Measurements from ENCODE around the gene PLB1. TPM values are rescaled to one million over a fixed set of nuclear protein-coding genes. Genes with fewer than 3 reads are reported as not detected.
A peak's percentile ranks its signal among the peaks of the same experiment; 100 is the strongest.

The PLB1 gene
- polyA plus RNA-seq, 1 donor from 2014 or later, result 2.8 TPM

- no peak overlapping the region for H3K4me2 ChIP-seq (ENCODE audit: low read length)
- H3K9ac ChIP-seq (ENCODE audit: low read length), result no peak overlapping the region
- H3K4me3 ChIP-seq (ENCODE audit: low read length), result no peak overlapping the region
- no peaks in the 10 kb centered on the region for H3K27me3 ChIP-seq (ENCODE audit: insufficient read depth, low read depth, low read length)
- no peaks in the 10 kb centered on the region for H3K9me2 ChIP-seq (ENCODE audit: insufficient read depth, low read length)
- no peaks in the 10 kb centered on the region for H3K36me3 ChIP-seq (ENCODE audit: insufficient read depth, low read length)
- no peaks in the 10 kb centered on the region for H3K79me2 ChIP-seq (replicated peaks; ENCODE audit: insufficient read depth, low read length)
- no peaks in the 10 kb centered on the region for H3F3A ChIP-seq (ENCODE audit: insufficient read depth, low read length, poor library complexity, severe bottlenecking)
- TF ChIP-seq REST (IDR thresholded peaks at IDR 0.05; ENCODE audit: borderline replicate concordance) (no peak), RAD21 (conservative IDR thresholded peaks at IDR 0.05) (no peak), POLR2AphosphoS5 (IDR thresholded peaks at IDR 0.05) (no peak), MXI1 (conservative IDR thresholded peaks at IDR 0.05; ENCODE audit: poor library complexity, severe bottlenecking) (no peak), CTCF (IDR thresholded peaks at IDR 0.05; ENCODE audit: poor library complexity, severe bottlenecking) (no peak)
- no peak overlapping the region for H2AFZ ChIP-seq (ENCODE audit: low read depth, low read length)
- H3K27ac ChIP-seq (ENCODE audit: low read length), result no peak overlapping the region
- H3K9me3 ChIP-seq (ENCODE audit: low read length), result no peaks in the 10 kb centered on the region
- H4K20me1 ChIP-seq (ENCODE audit: insufficient read depth), result no peaks in the 10 kb centered on the region
Measured at GRCh38 chr2:28674713-28675068, 178.8 kb downstream of the PLB1 start.

GRCh38 chr2:28676152-28676835 lies 180.4 kb downstream of the PLB1 start:
- no peak for TF ChIP-seq MXI1 (conservative IDR thresholded peaks at IDR 0.05; ENCODE audit: poor library complexity, severe bottlenecking)
- no peak for TF ChIP-seq REST (IDR thresholded peaks at IDR 0.05; ENCODE audit: borderline replicate concordance)
- no peak for TF ChIP-seq EZH2 (IDR thresholded peaks at IDR 0.05; ENCODE audit: borderline replicate concordance, insufficient read depth, low read length, poor library complexity, severe bottlenecking)
- no peak for TF ChIP-seq CTCF (IDR thresholded peaks at IDR 0.05; ENCODE audit: poor library complexity, severe bottlenecking)
- no peak for TF ChIP-seq TAF1 (IDR thresholded peaks at IDR 0.05; ENCODE audit: low read depth)
- no peak for TF ChIP-seq RAD21 (conservative IDR thresholded peaks at IDR 0.05)
- TF ChIP-seq POLR2AphosphoS5 (IDR thresholded peaks at IDR 0.05), result no peak
- no peak for TF ChIP-seq EP300 (conservative IDR thresholded peaks at IDR 0.05; ENCODE audit: poor library complexity, severe bottlenecking)
- no peak for TF ChIP-seq SMC3 (conservative IDR thresholded peaks at IDR 0.05; ENCODE audit: poor library complexity)
- Histone ChIP-seq H3K9me3 (ENCODE audit: low read length) (no peaks in the 10 kb centered on the region), H3K9ac (ENCODE audit: low read length) (no peak overlapping the region), H3F3A (ENCODE audit: insufficient read depth, low read length, poor library complexity, severe bottlenecking) (no peaks in the 10 kb centered on the region), H3K4me2 (ENCODE audit: low read length) (no peak overlapping the region), H2AFZ (ENCODE audit: low read depth, low read length) (no peak overlapping the region), H3K27me3 (ENCODE audit: insufficient read depth, low read depth, low read length) (no peaks in the 10 kb centered on the region), H3K27ac (ENCODE audit: low read length) (peak overlapping the region; percentile 19), H3K79me2 (replicated peaks; ENCODE audit: insufficient read depth, low read length) (no peaks in the 10 kb centered on the region), H3K9me2 (ENCODE audit: insufficient read depth, low read length) (no peaks in the 10 kb centered on the region), H3K36me3 (ENCODE audit: insufficient read depth, low read length) (no peaks in the 10 kb centered on the region), H3K4me3 (ENCODE audit: low read length) (no peak overlapping the region), H4K20me1 (ENCODE audit: insufficient read depth) (no peaks in the 10 kb centered on the region)

All from neural cell (in vitro differentiated cells).